GM19239 (cell line): Measurements from ENCODE around the gene TMEM171.

Source experiments
- DNase-seq: peaks from one replicate; pipeline ENCODE4 v3.0.0; 2011; ENCODE audit warnings: low spot score; ENCODE audit not compliant: insufficient read length
- FAIRE-seq: peaks from 2 replicates; lab custom pipeline; 2011; peaks lifted over from hg19 to GRCh38; lab: Jason Lieb, UNC

The TMEM171 gene, protein sequence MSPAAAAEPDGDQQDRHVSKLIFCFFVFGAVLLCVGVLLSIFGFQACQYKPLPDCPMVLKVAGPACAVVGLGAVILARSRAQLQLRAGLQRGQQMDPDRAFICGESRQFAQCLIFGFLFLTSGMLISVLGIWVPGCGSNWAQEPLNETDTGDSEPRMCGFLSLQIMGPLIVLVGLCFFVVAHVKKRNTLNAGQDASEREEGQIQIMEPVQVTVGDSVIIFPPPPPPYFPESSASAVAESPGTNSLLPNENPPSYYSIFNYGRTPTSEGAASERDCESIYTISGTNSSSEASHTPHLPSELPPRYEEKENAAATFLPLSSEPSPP

DNA sequence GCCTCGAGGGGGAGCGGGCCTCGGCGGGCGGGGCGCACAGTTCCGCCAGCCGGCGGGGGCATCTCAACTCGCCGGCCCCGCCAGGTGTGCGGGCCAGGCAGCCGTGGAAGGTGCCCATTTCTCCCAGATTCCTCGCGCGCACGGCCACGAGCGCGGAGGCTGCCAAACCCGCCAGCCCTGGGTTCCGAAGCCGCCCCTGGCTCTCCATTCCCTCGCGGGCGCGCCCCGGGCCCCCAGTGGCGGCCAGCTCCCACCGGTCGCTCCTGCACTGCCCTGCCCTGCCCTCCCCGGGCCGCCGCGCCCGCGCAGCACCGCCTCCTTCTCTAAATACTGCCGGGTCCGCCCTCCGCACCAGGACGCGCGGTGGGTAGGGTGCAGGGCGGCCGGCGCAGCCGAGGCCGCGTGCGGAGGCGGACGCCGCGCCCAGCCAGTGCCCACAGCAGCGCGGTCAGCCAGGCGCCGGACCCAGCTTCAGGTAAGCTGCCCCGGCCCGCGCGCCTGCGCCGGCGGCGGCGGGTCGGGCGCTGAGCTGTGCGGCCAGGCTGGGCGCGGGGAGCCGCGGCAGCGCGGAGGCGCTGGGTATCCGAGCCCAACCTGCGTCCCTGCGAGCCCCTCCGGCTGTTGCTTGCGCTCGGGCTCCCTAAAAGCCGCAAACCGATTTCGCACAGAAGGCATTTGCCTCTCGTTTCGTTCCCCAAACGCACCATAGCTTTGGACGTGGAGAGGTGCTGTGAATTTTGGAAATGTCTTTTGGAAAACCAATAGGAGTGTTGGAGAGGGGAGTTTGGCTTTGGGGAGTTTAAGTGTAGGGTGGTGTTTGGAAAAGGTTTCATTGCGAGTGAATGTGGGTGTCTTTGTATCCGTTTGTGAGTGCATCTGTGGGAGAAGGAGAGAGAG is at the start of gene TMEM171:
Gene TMEM171 (plus strand): TSS at position 354 of the 897 bp plus-strand sequence. CDS start 2,799 bp downstream, outside the sequence.
- DNase-seq = no peak

DNA sequence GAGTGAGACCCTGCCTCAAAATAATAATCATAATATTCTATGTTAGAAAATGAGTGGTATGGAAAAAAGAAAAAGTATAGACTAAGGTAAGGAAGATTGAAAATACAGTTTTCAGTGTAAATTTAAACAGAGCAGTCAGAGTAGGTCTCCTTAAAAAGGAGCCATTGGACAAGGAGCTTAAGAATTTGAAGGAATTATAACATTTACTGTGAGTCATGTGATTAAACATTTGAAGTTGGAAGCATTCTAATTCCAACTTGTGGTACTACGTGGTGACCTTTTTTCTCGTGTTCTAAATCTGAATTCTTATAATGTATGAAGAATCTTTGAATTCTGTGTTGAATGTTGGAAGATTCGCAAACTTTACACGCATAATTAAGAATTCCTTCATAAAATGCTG is 39.3 kb upstream of the TMEM171 start:
- DNase-seq = no peak
- no peak for FAIRE-seq

More for the DNA sequence above, at the start of gene TMEM171:
- FAIRE-seq = no peak

GRCh38 chr5:73088026-73088425 is 32.3 kb upstream of the TMEM171 start:
- FAIRE-seq = no peak
- DNase-seq = no peak

DNA sequence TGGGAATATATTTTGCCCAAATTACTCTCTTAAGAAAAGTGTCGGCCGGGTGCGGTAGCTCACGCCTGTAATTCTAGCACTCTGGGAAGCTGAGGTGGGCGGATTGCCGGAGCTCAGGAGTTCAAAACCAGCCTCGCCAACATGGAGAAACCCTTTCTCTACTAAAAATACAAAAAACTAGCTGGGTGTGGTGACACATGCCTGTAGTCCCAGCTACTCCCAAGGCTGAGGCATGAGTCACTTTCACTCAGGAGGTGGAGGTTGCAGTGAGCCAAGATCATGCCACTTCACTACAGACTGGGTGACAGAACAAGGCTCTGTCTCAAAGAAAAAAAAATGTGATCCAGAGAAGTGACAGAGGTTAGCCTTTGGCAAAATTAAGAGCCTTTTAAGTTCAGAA is 26.4 kb upstream of the TMEM171 start:
- FAIRE-seq (no peak), DNase-seq (no peak)

GRCh38 chr5:73094415-73094814 is 26.0 kb upstream of the TMEM171 start:
- DNase-seq = no peak
- no peak for FAIRE-seq

DNA sequence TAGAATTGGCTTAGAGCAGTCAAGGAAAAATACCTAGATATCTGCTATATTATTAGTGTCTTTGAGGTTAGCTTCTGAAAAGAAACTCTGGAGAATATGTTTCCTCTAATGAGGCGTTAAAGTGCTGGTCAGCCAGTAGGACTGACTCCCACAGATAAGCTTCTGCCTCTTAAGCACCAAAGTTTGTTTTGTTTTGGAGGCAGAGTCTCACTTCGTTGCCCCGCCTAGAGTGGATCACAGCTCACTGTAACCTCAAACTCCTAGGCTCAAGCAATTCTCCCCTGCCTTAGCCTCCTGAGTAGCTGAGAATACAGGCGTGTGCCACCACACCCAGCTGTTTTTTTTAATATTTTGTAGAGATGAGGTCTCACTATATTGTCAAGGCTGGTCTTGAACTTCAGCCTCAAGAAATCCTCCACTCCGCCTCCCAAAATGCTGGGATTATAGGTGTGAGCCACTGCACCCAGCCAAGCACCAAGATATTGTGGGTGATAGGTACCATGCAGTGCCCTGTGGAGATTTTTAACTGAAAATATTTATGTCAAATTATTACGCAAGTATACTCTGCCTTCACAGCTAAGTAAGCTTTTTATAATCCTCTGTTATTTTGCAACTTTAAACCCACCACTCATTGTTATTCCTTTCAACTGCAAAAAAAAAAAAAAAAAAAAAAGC is 24.7 kb upstream of the TMEM171 start:
- DNase-seq = no peak
- FAIRE-seq = no peak

DNA sequence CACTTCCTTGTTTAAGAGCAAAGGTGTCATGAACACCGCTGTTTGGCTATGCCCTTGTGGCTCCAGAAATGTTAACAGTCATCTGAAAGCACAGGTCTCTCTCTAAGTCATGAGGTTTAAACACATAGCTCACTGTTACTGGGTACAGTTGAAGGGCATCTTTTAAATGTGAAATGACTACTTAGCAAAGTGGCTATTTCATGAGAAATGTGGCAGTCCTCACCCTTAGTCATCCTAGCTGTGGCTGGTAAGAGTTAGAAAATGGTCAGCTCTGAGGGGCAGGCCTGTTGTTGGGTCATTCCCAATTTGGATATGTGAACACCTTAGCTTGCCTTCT is 24.2 kb upstream of the TMEM171 start:
- no peak for FAIRE-seq
- DNase-seq = no peak

GRCh38 chr5:73097740-73098139 is 22.6 kb upstream of the TMEM171 start:
- FAIRE-seq = no peak
- DNase-seq = no peak

- DNase-seq (no peak), FAIRE-seq (no peak)
These were observed 20.3 kb upstream of the TMEM171 start for GRCh38 chr5:73100109-73100508.

DNA sequence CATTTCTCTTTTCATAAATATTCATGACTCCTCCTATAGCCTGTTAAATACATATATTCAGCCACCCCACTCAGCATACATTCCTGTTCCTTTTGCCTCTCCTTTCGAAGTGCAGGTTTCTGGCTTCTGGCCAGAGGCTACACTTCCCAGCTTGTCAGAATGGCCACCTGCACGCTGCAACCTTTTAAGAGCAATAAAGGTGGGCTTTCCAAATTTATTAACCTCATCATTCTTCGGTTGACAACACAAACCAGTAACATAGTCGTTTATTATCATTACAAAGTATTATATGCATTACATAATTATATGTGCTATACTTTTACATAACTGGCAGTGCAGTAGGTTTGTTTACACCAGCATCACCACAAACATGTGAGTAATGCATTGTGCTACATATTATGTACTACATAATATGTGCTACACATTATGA is 16.5 kb upstream of the TMEM171 start:
- no peak for FAIRE-seq
- DNase-seq = no peak

DNA sequence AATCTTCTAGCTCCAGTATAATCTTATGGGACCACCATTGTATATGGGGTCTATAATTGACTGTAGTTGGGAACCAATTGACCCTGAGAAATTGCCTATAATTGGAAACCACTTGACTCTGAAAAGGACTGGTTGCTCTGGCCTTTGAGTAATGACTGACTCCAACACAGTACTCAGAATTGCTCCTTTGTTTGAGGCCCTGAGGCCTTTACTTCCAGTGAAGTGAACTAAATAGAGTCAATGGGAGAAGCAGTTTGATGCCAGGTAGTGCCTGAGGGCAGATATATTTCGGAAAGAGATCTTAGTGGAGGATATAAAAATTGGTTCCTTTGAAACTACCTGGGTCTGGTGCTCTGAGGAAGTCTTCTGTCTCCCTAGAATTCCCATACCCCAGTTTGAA is 16.0 kb upstream of the TMEM171 start:
- no peak for FAIRE-seq
- DNase-seq = no peak

GRCh38 chr5:73106335-73106734 is 14.0 kb upstream of the TMEM171 start:
- no peak for DNase-seq

DNA sequence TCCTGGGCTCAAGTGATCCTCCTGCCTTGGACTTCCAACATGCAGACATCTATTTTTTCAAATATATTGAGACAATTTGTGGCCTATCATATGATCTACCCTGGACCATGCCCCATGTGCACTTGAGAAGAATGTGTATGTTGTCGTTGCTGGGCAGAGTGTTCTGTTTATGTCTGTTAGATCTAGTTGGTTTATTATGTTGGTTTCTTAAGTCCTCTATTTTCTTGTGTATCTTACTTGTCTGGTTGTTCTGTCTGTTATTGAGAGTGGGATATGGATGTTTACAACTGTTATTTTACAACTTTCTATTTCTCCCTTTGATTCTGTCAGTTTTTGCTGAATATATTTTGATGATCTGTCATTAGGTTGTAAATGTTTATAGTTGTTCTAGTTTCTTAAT is 10.2 kb upstream of the TMEM171 start:
- DNase-seq (no peak), FAIRE-seq (no peak)

More at GRCh38 chr5:73106335-73106734, 14.0 kb upstream of the TMEM171 start:
- no peak for FAIRE-seq

- FAIRE-seq = no peak
- no peak for DNase-seq
These were observed 8.8 kb upstream of the TMEM171 start for GRCh38 chr5:73111536-73111935.

DNA sequence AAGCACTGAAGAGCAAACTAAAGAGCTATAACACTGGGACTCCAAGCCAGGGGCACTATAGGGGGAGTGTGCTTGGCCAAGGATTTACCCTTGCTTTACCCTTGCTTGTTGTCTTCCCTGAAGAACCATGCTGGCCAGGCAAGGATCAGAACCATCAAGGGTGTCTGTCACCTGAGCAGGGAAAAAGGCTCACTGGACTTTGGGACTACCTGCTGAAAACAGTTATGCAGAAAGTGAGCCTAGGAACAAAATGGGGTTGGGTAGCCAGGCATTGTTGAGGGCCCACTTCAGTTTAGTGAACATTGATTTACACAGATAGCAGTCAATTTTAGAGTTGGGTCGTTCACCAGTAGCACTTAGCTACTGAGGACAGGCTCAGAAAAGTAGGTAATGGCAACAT is 8.0 kb upstream of the TMEM171 start:
- FAIRE-seq (no peak), DNase-seq (no peak)

GRCh38 chr5:73114044-73114688 is 6.2 kb upstream of the TMEM171 start:
- FAIRE-seq (no peak), DNase-seq (no peak)

- no peak for DNase-seq
- no peak for FAIRE-seq
These were observed 4.8 kb upstream of the TMEM171 start for GRCh38 chr5:73115399-73116051.

DNA sequence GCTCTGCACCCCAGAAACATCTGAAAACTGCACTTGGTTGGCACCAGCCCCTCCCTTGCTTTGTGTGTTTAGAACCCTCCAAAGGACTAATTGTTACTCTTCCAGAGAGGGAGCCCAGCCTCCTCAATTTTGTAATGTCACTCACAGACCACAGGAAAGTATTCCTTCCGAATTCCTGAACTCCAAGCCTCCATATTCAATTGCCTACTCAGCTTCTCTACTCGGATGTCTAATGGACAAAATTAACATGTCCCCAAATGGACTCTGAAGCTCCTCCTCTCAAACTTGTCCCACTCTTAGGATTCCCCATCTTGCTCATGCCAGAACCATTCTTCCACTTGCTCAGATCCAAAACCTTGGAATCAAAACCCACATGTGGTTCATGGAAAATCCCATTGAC is 3.9 kb upstream of the TMEM171 start:
- FAIRE-seq = no peak
- no peak for DNase-seq

DNA sequence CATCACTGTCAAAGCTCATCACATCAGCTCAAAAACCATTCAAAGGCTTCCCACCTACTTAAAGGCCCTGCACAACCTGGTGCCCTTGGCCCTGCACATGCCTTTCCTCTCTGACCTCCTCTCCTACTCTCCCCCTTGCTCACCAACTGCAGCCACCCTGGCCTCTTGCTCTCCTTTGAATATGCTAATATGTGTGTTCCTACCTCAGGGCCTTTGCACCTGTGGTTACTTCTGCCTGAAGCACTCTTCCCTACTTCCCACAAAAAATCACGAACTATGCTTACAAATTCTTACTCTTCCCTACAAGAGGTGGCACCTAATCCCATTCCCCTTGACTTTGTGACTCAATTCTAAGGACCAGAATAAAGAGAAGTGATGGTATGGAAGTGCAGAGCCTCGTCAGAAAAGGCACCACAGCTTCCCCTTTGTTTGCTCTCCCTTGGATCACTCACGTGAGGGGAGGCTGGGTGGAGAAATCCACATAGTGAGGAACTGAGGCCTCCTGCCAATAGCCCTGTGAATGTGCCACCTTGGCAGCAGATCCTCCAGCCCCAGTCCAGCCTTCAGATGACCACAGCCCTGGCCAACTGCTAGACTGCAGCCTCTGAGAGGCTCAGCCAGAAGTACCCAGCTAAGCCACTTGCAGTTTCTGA is 3.2 kb upstream of the TMEM171 start:
- DNase-seq (no peak), FAIRE-seq (no peak)
